CD4-positive, alpha-beta T cell treated with Interleukin-4 for 1 hour (primary cell): ENCODE data around the gene MPV17L.
A peak's percentile ranks its signal among the peaks of the same experiment; 100 is the strongest.
"Not testable (repeated sequence)": the region's sequence is repeated elsewhere in the genome, so short reads cannot be mapped to it uniquely, and the experiment has no call there.

Source experiments
- DNase-seq, 2 donors: peaks; one replicate each; pipeline ENCODE4 v3.0.0-alpha.2; 2020 to 2022

The MPV17L gene

GRCh38 chr16:15395631-15396508 lies at the start of gene MPV17L:
Gene MPV17L (plus strand): TSS chr16:15395754. CDS start chr16:15395898, 144 bp downstream.
- not testable (repeated sequence) for DNase-seq

DNA sequence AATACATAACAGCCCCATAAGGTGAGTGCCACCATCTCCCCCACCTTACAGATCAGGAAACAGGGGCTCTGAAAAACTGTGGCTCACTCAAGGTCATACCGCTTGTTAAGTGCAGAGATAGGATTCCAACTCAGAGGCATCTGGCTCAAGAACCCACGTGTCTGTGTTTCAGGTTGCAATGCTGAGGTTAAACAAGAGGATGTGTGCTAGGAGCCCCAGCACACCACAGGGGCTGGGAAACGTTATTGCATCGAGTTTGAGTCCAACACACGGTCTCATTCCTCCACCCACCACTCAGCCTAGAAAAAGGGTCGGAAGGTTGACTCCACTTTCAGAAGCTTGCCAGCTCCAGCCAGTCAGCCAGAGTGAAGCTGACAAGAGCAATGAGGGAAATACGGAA lies 46.8 kb upstream of the MPV17L start:
- not testable (repeated sequence) for DNase-seq

- not testable (repeated sequence) for DNase-seq
These were observed 44.3 kb upstream of the MPV17L start for GRCh38 chr16:15351251-15351650.

DNA sequence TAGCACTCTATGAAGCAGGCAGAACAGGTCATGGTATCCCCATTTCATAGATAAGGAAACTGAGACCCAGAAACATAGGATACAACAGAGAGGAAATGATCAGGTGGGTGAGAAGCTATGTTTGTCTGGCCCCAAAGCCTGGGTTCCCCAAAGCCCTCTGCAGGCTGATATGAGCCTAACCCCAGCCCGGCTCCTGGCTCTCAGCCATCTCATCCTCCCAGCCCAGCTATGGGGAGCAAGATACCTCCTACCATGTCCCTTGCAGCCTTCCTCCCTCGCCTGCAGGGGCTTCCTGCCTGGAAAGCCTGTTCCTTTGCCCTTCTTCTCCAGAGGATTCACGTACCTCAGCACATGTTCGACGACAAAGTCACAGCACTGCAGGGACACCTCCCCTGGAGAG lies 43.8 kb upstream of the MPV17L start:
- DNase-seq, result not testable (repeated sequence)

GRCh38 chr16:15352852-15353251 lies 42.7 kb upstream of the MPV17L start:
- not testable (repeated sequence) for DNase-seq

DNA sequence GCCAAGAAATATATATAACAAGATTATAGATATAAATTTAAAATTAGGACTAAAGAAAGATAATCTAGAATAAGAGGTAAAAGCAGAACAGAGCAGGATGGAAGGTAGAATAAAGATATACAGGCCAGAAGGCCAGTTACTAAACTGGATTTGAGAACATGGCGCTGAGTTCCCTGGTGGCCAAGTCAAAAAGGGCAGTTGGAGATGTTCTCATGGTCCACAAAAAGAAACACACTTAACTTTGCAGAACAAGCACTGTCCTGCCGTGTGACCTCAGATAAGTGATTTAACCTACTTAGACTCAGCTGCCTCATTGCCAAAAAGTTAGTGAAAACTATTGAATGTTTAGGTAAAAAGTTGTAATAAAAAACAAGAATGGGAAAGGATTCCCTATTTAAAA lies 40.7 kb upstream of the MPV17L start:
- DNase-seq, result not testable (repeated sequence)

GRCh38 chr16:15357495-15357894 lies 38.1 kb upstream of the MPV17L start:
- not testable (repeated sequence) for DNase-seq

DNA sequence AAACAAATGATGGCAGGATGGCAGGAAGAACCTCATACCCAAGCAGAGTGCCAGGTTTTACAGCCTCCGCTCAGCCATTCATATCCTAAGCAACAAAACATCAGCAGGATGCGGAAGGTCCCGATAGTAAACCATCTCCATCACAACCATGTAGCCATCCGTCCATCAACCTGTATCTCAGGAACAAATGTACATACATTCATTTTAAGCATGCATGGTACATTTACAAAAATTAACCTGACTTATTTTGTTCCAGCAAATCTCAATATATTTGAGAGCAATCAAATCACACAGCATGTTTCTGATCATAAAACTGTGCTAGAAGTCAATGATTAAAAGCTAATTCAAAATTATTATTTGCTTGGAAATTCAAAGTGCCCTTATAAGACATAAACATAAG lies 17.4 kb upstream of the MPV17L start, which contains the start of gene NPIPA5:
TSS of gene NPIPA5 (minus strand) at position 101 of the 400 bp plus-strand sequence. CDS start at position 101, 0 bp downstream.
- DNase-seq, result not testable (repeated sequence)

DNA sequence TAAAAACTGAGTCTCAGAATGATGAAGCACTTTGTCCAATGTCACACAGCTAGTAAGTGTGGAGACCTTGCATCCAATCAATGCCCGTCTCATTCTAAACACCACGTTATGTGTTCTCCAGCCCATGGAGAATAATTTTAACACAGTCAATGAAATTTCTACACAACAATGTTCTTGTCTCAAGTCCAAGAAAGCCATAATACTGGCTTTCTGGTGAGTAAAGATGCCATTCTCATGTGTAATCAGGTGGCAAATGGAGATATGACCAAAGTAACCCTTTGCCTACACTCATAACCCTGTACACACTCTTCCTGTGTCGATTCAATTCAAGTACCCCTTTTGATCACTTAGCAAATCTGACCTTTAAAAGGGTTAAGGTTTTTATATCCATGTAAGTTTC lies 12.7 kb upstream of the MPV17L start:
- DNase-seq, result not testable (repeated sequence)

DNA sequence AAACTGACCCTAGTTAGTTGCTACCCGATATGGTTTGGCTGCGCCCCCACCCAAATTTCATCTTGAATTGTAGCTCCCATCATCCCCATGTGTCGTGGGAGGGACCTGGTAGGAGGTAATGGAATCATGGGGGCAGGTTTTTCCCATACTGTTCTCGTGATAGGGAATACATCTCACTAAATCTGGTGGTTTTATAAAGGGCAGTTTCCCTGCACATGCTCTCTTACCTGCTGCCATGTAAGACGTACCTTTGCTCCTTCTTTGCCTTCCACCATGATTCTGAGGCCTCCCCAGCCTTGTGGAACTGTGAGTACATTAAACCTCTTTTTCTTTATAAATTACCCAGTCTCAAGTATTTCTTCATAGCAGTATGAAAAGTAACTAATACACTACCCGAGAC lies 7.5 kb upstream of the MPV17L start:
- DNase-seq, result not testable (repeated sequence)

GRCh38 chr16:15389916-15390315 lies 5.6 kb upstream of the MPV17L start:
- peak in 1 of 2 donors; percentile 24 for DNase-seq

DNA sequence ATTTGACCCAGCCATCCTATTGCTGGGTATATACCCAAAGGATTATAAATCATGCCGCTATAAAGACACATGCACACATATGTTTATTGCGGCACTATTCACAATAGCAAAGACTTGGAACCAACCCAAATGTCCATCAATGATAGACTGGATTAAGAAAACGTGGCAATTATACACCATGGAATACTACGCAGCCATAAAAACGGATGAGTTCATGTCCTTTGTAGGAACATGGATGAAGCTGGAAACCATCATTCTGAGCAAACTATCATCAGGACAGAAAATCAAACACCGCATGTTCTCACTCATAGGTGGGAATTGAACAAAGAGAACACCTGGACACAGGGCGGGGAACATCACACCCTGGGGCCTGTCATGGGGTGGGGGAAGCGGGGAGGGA lies 2.5 kb upstream of the MPV17L start:
- not testable (repeated sequence) for DNase-seq

DNA sequence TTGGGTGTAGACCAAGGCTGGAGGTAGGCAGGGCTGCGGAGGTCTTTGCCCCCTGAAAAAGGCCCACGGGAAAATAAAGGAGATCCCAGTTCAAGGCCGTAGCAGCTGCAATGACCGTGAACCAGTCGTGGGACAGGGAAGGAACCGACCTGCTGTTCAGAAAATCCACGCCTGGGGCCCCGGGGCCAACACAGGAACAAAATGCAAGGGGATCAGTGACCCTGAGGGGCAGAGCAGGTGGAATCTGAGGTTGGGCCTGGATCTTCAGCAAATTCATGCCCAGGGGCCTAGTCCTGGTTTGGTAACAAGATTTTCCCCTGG lies 915 bp downstream of the MPV17L start:
- DNase-seq, result not testable (repeated sequence)

GRCh38 chr16:15396948-15397594 lies 1.5 kb downstream of the MPV17L start:
- no peak for DNase-seq

DNA sequence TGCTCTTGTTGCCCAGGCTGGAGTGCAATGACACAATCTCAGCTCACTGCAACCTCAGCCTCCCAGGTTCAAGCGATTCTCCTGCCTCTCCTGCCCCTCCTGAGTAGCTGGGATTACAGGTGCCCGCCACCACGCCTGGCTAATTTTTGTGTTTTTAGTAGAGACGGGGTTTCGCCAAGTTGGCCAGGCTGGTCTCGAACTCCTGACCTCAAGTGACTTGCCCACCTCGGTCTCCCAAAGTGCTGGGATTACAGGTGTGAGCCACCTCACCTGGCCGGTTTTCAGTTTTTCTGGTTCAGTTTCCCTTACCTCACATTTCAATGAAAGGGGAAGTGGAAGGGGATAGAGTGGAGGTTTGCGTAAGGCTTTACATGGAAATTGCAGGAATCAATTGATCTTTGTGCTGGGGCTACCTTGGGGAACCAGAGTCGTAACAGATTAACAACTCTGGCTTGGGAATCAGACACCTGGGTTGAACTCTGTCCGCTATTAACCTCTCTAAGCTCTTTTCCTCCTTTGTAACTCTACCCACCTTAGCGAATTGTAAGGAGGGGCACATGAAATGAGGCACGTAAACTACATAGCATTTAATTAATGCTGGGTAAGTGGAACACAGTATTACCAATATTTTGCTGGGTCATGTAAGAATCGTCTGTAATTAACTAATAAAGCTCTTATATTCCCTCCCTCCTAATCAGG lies 3.2 kb downstream of the MPV17L start:
- DNase-seq, result no peak

- DNase-seq, result no peak
These were observed 3.8 kb downstream of the MPV17L start for GRCh38 chr16:15399317-15399716.

- not testable (repeated sequence) for DNase-seq
These were observed 4.8 kb downstream of the MPV17L start for GRCh38 chr16:15400314-15400713.

DNA sequence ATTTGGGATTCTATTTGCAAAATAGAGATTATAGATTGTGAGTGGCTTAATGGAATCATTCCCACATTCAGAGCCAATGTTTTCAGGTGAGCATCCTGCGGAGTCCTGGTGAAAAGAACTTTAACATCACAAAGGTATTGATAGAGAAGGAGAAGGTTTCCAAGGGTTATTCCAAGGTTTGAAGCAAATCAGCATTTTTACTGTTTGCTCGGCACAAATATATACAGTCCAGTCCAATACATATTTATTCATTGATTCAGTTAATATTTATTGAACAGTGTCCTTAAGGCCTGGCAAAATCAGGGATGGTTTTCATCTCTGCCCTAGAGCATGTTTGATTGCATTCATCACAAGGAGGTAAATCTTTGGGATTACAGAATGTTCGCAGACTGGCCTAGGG lies 6.4 kb downstream of the MPV17L start:
- DNase-seq, result no peak

GRCh38 chr16:15403392-15403995 lies 7.9 kb downstream of the MPV17L start:
- DNase-seq, result no peak

GRCh38 chr16:15404091-15404490 lies 8.5 kb downstream of the MPV17L start:
- not testable (repeated sequence) for DNase-seq

GRCh38 chr16:15404792-15405191 lies 9.2 kb downstream of the MPV17L start:
- DNase-seq, result peak in 1 of 2 donors; percentile 49

GRCh38 chr16:15407756-15408155 lies 12.2 kb downstream of the MPV17L start:
- DNase-seq, result not testable (repeated sequence)

- DNase-seq, result not testable (repeated sequence)
These were observed 13.9 kb downstream of the MPV17L start for GRCh38 chr16:15409476-15409875.
